Cortex of kidney (tissue), 1 donor: ENCODE results near the gene KCNT1.

ENCODE experiments used
- DNase-seq: peaks from one replicate; lab custom pipeline; 2025; lab: John Stamatoyannopoulos, UW

KCNT1 gene

GRCh38 chr9:135673941-135674340, 28.0 kb upstream of the KCNT1 start:
- no peak for DNase-seq

GRCh38 chr9:135674977-135675376, 27.0 kb upstream of the KCNT1 start:
- no peak for DNase-seq

- DNase-seq: no peak
Measured at GRCh38 chr9:135676891-135677290, 25.1 kb upstream of the KCNT1 start.

- no peak for DNase-seq
Measured at GRCh38 chr9:135677641-135678168, 24.3 kb upstream of the KCNT1 start.

GRCh38 chr9:135678236-135679017, 23.6 kb upstream of the KCNT1 start:
- DNase-seq: no peak

GRCh38 chr9:135680056-135680455, 21.9 kb upstream of the KCNT1 start:
- DNase-seq: no peak

GRCh38 chr9:135681161-135681560, 20.8 kb upstream of the KCNT1 start:
- DNase-seq: no peak

- DNase-seq: no peak
Measured at GRCh38 chr9:135683401-135684034, 18.5 kb upstream of the KCNT1 start.

- DNase-seq: no peak
Measured at GRCh38 chr9:135684691-135685090, 17.3 kb upstream of the KCNT1 start.

GRCh38 chr9:135687216-135687615, 14.8 kb upstream of the KCNT1 start:
- DNase-seq: no peak

GRCh38 chr9:135689011-135689410, 13.0 kb upstream of the KCNT1 start:
- DNase-seq: no peak

- DNase-seq: no peak
Measured at GRCh38 chr9:135690836-135691570, 11.0 kb upstream of the KCNT1 start.

- no peak for DNase-seq
Measured at GRCh38 chr9:135692410-135692809, 9.6 kb upstream of the KCNT1 start.

GRCh38 chr9:135693265-135693664, 8.7 kb upstream of the KCNT1 start:
- DNase-seq: no peak

GRCh38 chr9:135693771-135694170, 8.2 kb upstream of the KCNT1 start:
- DNase-seq: no peak

- no peak for DNase-seq
Measured at GRCh38 chr9:135694414-135694813, 7.6 kb upstream of the KCNT1 start.

GRCh38 chr9:135695036-135695435, 6.9 kb upstream of the KCNT1 start:
- no peak for DNase-seq

- no peak for DNase-seq
Measured at GRCh38 chr9:135695642-135696041, 6.3 kb upstream of the KCNT1 start.

- DNase-seq: no peak
Measured at GRCh38 chr9:135696446-135696845, 5.5 kb upstream of the KCNT1 start.

- no peak for DNase-seq
Measured at GRCh38 chr9:135697226-135697625, 4.8 kb upstream of the KCNT1 start.

GRCh38 chr9:135698236-135698635, 3.7 kb upstream of the KCNT1 start:
- no peak for DNase-seq

- no peak for DNase-seq
Measured at GRCh38 chr9:135698767-135699166, 3.2 kb upstream of the KCNT1 start.

GRCh38 chr9:135699440-135699839, 2.5 kb upstream of the KCNT1 start, which contains the start of gene SOHLH1:
TSS of gene SOHLH1 (minus strand) at chr9:135699481. CDS start at chr9:135699467, 14 bp downstream.
- no peak for DNase-seq
